HG02970 (cell line): Measurements from ENCODE around the gene EHBP1.
"Not testable (repeated sequence)": the region's sequence is repeated elsewhere in the genome, so short reads cannot be mapped to it uniquely, and the experiment has no call there.

Experiments used
- ATAC-seq: cut with Tn5 transposase; IDR thresholded peaks from one replicate; pipeline ENCODE4 v1.9.1; 2021; ENCODE audit warnings: mild to moderate bottlenecking, moderate library complexity, moderate number of reproducible peaks; ENCODE audit not compliant: unreplicated experiment, low FRiP score

EHBP1 gene

DNA sequence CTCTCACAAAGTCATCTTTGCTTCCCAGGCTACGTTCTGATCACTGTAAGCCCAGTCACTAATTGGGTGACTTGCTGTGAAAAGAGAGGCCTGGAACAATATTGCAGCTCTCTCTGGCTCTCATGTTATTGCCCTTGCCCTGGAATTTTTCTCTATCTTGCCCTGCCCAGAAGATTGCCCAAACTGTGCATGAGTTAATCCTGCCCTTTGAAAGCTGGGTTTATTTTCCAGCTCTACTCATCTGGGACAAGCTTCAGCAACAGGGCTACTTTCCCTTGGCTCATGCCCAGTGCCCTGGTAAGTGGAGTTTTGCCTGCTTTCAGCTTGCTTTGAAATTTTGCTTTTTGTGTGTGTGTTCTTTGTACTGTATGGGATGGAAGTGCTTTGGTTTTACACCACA lies 6.9 kb upstream of the EHBP1 start:
- ATAC-seq: no peak

DNA sequence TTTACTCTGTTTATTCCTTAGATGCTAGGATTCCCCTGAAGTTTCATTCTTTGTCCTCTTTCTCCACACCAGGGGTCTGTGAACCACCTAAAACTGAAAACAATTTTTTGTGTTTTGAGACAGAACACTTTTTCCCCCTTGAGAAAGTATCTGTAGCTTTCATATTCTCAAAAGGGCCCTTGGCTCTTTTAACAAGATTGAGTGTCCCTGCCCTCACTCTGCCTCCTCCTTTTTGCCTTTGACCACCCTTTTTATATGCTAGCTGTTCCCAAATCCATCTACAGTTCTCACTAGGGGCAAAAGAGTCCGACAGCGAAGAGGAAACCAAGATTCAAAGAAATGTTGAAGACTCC lies 883 bp upstream of the EHBP1 start:
- no peak for ATAC-seq

DNA sequence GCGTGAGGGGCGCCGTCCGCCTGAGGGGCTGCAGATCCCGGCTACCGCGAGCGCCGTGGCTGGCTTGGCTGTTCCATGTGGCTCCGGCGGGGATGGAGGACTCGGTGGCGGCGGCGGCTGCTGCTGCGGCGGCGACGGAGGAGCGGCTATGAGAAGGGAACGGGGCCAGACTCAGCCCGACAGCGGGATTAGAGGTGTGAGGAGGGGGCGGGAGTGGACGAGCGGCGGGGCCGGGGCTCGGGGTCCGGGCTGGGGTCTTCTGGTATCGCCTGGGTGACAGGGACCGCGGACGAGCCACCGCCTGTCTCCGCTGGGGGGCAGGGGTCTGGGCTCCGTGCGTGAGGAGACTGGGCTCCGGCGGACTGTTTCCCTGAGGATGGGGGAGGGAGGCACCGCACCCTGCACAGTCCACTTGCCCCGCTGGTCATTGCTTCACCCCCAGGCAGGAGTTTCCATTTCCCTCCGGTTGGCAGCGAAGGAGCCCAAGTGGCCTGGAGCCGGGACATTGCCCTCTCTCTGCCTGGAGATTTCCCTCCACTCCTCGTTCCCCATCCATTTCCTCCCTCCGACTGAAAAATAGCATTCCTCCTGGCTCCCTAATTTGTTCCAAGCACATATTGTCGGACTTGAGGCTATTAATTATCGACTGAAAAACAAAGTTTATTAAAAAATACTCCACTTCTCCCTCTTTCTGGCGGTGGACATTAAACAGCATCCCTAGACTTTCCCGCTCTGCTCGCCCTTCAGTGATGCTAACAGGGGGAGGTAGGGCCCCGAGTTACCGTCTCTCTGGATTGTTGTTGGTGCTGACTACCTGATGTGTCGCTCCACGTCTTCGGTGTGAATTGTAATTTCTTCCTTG lies 577 bp downstream of the EHBP1 start:
- ATAC-seq: peak; percentile 2

DNA sequence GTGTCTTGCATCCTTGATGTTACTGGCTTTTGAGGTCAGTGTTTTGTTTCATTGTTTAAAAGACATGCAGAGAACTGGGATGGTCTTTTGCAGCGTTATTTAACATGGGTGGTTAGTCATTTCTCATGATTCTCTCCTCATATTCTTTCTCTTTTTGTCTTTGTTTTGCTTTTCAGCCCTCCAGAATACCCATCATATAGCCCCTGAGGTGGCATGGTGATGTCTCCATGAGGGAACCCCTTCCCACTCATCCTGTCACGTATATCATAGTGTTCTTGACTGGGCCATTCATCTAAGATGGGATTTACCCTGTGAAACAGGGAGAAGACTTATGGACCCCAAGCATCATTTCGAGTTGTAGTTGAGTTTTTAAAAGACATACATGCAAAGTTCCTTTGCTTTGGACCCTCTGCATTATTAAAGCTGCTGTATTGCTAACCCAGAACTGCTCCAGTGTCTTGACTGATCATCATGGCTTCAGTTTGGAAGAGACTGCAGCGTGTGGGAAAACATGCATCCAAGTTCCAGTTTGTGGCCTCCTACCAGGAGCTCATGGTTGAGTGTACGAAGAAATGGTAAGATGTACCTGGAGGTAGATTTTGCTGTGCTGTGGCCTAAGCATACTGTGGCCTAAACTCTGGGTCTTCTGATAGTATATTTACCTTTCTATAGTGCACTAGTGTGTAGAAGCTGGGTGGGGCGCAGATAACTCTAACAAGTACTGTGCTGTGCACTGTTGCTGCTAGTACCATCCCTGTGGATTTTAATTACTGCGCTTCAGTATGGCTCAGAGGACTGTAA lies 1.4 kb downstream of the EHBP1 start:
- no peak for ATAC-seq

DNA sequence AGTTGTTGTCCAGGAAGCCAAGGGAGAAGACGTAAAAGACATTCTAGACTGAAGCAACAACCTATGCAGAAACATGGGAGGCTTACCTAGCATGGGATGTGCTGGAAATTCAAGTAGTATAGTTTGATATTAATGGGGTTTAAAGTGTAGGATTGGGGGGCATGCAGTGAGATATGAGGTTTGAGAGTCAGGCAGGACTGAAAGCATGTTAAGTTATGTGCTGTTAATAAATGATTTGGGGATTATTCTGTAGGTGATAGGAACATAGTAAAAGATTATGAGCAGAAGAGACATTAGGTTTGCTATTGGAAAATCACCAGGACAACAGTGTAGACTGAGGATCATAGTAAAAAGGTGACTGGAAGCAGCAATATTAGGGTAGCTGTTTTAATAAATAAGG lies 3.2 kb downstream of the EHBP1 start:
- no peak for ATAC-seq

DNA sequence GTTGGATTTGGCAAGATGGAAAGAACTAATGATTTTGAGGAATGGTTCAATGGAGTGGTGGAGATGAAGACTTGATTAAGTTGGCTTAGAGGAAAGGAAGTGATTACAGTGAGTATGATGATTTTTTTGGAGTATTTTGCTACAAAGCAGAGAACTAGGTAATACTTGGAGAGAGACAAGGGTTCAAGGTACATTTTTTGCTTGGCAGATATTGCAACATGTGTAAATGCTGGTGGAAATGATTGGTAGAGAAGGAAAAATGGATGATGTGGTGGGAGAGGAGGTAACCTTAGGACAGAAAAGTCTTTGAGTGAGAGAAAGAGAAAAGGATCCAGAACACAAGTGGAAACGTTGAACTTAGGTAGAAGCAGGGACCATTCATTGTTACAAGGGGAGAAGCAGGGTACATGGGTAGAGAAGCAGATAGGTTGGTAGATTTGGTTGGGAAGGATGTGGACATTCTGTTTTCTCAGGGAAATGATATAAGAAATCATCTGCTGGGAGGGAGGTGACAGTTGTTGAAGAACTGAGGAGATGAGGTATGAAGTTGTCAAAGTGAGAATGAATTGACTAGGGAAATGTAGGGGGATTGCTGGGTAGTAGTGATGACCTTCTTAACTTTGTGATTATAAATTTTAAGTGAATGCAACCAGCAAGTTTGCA lies 6.5 kb downstream of the EHBP1 start:
- ATAC-seq: no peak

DNA sequence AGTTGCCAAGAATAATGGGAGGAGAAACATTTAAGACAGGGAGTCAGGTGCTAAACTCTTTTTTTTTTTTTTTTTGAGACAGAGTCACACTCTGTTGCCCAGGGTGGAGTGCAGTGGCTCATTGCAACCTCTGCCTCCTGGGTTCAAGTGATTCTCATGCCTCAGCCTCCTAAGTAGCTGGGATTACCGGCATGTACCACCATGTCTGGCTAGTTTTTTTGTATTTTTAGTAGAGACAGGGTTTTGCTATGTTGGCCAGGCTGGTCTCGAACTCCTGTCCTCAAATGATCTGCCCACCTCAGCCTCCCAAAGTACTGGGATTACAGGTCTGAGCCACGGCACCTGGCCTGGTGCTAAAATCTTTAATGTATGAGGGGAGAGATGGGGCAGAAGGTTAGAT lies 7.7 kb downstream of the EHBP1 start:
- ATAC-seq: not testable (repeated sequence)

DNA sequence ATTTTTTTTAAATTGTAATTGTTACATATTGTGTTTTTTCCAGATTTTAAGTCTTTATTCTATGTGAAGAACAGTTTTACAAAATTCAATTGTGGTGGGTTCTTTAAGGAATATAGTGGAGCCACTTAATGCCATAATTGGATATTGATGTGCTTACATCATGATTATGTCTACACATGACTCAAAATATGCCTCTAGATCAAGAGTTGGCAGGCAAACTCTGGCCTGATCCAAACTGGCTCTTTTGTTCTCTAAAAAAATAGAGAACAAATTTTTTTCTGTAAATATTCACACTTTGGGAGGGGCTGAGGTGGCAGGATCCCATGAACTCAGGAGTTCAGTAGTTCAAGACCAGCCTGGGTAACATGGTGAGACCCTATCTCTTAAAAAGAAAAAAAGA lies 8.3 kb downstream of the EHBP1 start:
- ATAC-seq: no peak

DNA sequence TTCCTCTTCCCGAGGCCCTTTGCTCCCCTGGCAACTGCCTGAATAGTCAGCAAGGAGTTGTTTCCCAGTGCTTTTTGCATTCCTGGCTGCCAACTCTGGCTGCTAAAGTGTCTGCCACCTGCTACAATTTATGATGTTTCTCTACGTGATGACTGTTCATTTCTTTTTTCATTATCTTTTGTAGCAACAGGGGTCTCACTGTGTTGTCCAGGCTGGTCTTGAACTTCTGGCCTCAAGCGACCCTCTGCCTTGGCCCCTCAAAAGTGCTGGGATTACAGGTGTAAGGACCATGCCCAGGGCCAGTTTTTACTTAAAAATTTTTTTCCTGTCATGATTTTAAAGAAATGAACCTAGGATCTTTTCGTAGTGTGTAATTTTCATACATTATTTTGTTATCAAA lies 11.3 kb downstream of the EHBP1 start:
- ATAC-seq: no peak

DNA sequence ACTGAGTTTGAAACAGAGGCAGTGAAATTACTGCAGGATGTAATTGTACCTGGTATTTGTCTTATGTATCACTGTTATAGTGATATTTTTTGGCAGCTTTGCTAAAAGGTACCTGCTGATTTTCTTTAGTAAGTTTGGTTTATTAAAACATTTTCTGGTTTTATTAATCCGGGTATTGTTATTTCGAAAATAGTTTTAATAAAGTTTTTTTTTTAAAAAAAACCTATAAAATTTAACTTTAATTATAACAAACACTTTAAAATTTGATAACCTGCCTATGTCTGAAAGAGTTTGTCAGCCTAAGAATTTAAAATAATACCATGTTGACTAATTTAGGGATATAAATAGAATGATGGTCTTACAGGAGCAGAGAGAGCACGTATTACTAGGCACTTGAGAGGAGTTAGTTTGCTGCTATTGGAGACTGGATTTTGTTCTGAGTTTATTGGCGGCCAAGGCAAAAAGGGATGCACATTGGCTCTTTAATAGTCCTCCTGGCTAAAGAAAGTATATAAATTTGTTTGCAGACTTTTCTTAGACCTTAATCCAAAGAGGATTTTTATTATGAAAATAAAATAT lies 12.1 kb downstream of the EHBP1 start:
- no peak for ATAC-seq

DNA sequence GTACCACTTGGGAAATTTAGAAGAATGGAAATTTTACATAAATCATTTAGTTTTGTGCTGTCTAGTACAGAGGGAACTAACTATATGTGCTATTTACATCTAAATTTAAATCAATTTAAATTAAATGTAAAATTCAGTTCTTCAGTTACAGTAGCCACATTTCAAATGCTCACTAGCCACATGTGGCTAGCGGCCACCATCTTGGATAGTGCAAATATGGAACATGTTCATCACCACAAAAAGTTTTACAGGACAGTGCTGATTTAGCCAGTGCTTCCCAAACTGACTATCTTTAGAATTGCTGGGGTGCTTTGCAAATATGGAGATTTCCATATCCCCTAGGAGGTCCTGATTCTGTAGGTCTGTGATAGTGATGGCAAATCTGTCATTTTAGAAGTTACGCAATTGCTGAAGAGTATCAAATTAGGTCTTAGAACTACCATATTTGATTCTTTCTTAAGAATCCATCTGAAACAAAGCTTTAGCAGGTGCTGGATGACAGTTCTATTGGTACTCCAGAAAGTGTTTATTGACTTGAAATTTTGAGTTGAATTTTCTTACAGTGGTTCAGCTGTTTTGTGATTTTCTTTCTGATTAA lies 12.8 kb downstream of the EHBP1 start:
- no peak for ATAC-seq

DNA sequence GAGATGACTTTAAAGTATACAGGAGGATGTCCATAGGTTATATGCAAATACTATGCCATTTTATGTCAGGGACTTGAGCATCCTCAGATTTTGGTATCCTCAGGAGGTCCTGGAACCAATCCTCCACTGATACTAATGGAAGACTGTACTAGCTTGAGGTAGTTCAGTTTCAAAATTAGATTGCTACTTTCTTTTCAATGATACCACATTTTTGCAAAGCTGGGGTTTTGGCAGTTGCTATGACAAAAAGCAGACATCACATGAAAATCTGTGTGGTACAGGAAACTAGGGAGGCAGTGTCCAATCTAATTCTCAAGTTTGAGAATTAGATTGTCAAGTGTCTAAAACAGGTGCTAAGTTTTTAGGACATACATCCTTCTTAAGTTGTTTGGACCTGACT lies 14.2 kb downstream of the EHBP1 start:
- no peak for ATAC-seq

DNA sequence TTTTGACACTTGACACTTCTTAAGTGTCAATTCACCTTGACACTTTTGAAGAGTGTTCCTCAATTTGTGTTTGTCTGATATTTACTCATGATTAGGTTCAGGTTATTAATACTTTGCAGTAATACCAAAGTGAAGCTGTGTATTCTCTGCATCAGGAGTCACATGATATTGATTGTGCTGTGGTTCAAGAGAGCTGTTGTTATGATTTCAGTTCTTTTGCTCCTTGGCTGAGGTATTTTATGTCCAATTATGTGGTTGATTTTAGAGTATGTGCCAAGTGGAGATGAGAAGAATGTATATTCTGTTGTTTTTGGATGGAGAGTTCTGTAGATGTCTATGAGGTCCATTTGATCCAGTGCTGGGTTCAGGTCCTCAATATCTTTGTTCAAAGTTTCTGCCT lies 17.2 kb downstream of the EHBP1 start:
- no peak for ATAC-seq

DNA sequence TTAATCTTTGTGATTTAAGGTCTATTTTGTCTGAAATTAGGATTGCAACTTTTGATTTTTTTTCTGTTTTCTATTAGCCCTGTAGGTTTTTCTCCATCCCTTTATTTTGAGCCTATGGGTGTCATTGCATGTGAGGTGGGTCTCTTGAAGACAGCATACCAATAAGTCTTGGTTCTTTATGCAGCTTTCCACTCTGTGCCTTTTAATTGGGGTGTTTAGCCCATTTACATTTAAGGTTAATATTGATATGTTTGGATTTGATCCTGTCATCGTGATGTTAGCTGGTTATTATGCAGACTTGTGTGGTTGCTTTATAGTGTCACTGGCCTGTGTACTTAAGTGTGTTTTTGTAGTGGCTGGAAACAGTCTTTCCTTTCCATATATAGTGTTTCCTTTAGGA lies 17.7 kb downstream of the EHBP1 start:
- no peak for ATAC-seq

DNA sequence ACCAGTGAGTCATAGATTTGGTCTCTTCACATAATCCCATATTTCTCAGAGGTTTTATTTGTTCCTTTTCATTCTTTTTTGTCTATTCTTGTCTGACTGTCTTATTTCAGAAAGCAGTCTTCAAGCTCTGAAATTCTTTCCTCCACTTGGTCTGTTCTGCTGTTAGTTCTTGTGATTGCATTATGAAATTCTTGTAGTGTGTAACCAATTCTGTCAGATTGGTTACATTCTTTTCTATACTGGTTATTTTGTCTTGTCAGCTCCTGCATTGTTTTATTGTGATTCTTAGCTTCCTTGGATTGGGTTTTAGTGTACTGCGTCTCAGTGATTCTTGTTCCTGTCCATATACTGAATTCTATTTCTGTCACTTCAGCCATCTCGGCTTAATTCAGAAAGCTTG lies 18.6 kb downstream of the EHBP1 start:
- no peak for ATAC-seq

DNA sequence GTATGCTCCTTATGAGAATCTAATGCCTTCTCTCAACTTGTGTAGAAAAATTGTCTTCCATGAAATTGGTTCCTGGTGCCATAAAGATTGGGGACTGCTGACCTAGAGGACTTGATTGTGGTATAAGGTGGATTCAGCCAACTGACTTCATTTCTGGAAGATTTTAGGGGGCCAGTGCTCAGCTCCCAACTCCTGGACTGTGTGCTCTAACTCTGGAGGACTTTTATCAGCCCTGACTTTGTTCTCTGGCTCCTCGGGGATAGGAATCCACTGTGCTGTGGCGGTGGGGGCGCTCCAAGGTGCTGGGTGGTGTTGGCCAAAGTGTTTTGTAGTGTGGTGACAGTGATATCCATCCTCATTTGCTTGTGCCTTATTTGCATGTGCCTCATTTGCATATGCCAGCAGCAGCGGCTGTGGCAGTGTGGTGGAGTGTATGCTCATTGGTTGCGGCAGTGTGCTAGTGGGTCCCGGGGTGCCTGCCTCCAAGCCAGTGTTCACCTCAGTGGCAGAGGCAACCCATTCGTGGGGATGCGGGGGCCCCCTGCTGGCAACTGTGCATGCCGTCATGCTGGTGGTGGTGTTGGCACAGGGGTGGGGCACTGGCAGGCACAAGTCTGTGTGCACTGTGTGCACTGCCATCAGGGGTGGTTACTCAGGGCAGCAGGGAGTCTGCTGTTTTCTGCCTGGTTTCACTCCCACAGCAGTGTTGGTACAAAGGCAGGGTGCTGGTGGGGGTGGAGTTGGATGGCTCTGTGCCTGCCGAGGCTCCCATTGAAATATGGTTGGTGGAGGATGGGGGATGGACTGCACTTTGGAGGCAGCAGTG lies 19.6 kb downstream of the EHBP1 start:
- no peak for ATAC-seq

DNA sequence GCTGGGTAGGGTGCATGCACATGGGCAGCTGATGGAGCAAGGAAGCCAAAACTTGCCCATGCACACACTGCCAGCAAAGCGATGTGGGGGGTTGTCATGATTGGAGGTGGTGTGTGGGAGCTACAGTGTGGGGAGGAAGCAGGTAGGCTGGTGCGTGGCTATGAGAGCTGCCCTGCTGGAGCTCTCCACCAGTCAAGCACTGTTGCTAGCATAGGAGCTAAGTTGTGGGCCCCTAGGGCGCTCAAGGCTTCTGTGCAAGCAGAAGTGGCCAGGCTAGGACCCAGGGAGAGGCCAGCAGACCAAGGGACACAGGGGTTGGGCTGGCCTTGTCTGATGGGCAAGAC lies 20.2 kb downstream of the EHBP1 start:
- no peak for ATAC-seq

DNA sequence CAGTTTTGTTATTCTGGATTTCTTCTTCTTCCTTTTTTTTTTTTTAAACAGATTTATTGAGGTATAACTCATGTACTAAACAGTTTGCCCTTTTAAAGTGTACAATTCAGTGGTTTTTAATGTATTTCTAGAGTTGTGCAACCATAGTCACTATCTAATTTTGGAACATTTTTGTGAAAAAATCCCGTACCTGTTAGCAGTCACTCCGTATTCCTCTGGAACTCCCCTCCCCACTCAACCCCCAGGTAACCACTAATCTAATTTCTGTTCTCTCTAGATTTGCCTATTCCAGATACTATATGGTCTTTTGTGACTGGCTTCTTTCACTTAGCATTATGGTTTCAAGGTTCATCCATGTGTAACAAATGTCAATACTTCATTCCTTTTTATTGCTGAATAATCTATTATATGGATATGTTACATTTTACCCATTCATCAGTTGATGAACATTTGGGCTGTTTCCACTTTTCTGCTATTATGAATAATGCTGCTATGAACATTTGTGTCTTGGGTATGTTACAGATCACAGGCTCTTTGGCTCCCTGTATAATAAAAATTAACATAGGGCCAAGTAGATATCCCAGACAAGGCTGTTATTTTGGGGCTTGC lies 21.9 kb downstream of the EHBP1 start:
- no peak for ATAC-seq

DNA sequence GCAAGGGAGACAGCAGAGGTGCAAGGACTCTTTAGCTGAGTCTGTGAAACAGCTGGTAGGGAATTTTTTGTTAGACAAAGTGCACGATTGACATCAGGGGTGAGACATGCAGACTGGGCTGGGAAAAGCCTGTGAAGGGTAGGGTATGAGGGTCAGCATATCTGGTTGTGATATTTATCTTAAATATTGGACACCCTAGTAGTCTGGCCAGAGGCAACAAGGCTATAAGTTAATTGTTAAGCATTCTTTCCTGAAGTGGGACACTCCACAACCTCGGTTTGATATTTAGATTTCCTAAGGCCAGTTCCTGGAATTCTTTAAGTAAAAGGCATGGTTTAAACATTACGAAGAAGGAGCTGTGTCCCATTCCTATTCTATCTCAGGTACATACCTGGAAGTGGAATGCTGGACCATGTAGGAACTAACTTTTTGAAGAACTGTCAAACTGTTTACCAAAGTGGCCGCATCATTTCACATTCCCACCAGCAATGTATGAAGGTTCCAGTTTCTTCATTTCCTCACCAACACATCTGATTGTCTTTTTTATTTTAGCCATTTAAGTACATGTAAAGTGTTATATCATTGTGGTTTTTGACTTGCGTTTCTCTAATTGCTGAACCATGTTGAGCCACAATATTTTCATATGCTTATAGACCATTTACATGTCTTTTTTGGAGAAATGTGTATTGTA lies 22.5 kb downstream of the EHBP1 start:
- ATAC-seq: no peak
